ENCODE results near the gene MMRN2. TPM values are rescaled to one million over a fixed set of nuclear protein-coding genes. Genes with fewer than 3 reads are reported as not detected.

Gene MMRN2
- total and polyA plus RNA-seq, 9 donors: 11.3 to 44.6 (median 19.2) TPM

DNA sequence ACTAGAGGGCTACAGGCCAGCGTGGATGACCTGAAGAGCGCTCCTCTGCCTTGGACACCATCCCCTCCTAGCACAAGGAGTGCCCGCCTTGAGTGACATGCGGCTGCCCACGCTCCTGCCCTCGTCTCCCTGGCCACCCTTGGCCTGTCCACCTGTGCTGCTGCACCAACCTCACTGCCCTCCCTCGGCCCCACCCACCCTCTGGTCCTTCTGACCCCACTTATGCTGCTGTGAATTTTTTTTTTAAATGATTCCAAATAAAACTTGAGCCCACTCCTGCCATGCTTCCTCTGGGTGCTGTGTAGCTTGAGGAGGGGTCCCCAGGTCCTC lies 5.5 kb upstream of the MMRN2 start:
- Histone ChIP-seq H3K4me1 (ENCODE audit: insufficient read depth) (peaks cover 33% of the 10 kb centered on the region), H3K27ac (no peak overlapping the region), H3K27me3 (no peaks in the 10 kb centered on the region), H3K36me3 (no peaks in the 10 kb centered on the region), H3K9me3 (no peaks in the 10 kb centered on the region), H3K4me3 (no peak overlapping the region)
- peak in 1 of 5 donors; percentile 20 for DNase-seq
- TF ChIP-seq POLR2A (IDR thresholded peaks at IDR 0.05) (no peak), EP300 (IDR thresholded peaks at IDR 0.05) (no peak), CTCF (IDR thresholded peaks at IDR 0.05) (no peak)
- WGBS, 3 donors: 92 to 96% (median 94%) methylated on average over 7 of the region's 7 CpGs
- intact Hi-C loops (cut with DNase I): loop anchor here in 2 of 4 donors (1.0 to 10.0 kb wide), 2 partner anchors 21 to 132 kb away; partner anchors contain the start of genes GLUD1 (in 1 of the 2) and SHLD2 (in 1 of the 2)

DNA sequence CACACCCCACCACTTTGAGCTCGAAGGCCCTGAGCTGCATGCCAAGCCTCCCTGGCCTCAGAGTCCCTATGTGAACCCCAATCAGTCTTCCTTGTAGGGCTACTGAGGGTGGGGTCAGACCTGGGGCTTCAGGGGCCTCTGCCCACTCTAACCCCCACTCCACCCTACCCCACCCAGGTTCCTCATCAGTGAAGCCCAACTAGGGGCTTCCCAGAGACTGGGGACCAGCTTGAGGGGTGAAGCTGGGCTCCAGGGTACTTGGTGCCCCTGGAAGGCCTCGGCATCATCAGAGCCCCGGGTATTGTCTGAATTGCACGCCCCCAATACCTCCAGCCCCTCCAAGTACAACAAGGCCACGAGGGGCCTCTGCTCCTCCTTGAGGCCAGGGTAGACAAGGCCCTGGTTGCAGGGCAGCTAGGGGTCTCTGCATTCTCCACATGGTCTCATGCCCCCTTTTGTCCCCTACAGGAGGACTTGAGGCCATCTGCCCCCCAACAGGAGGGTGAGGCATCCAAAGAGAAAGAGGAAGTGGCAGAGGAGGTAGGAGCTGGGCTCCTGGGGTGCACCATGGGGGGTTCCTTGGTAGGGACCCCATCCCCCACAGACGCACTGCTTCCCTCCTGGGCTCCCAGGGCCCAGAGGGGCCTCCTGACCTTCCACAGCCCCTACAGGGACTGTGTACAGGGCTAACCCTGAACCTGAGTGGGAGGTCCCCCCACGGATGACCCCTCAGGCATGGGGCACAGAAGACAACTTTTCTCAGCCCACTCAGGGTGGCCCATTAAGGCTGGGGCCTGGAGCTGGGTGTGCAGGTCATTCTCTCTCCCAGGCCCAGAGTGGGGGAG lies 4.9 kb upstream of the MMRN2 start:
- Histone ChIP-seq H3K36me3 (no peaks in the 10 kb centered on the region), H3K27me3 (no peaks in the 10 kb centered on the region), H3K4me1 (ENCODE audit: insufficient read depth) (peaks cover 30% of the 10 kb centered on the region), H3K27ac (no peak overlapping the region), H3K9me3 (no peaks in the 10 kb centered on the region), H3K4me3 (no peak overlapping the region)
- no peak for TF ChIP-seq EP300 (IDR thresholded peaks at IDR 0.05)
- no peak for TF ChIP-seq POLR2A (IDR thresholded peaks at IDR 0.05)
- TF ChIP-seq CTCF (IDR thresholded peaks at IDR 0.05): no peak
- 84 to 90% (median 85%) methylated on average over 7 of the region's 7 CpGs for WGBS, 3 donors
- peak in 3 of 5 donors; percentile 7 to 21 (median 19) for DNase-seq
- intact Hi-C loops (cut with DNase I): loop anchor here in 1 of 4 donors (10.0 kb wide), 1 partner anchor 132 kb away; the partner anchor contains the start of genes GLUD1 and SHLD2

- Histone ChIP-seq H3K27ac (no peak overlapping the region), H3K4me1 (ENCODE audit: insufficient read depth) (peaks cover 25% of the 10 kb centered on the region), H3K4me3 (no peak overlapping the region), H3K9me3 (no peaks in the 10 kb centered on the region), H3K27me3 (no peaks in the 10 kb centered on the region), H3K36me3 (no peaks in the 10 kb centered on the region)
- intact Hi-C loops (cut with DNase I): loop anchor here in 1 of 4 donors (10.0 kb wide), 1 partner anchor 133 kb away; the partner anchor contains the start of genes GLUD1 and SHLD2
- 86 to 88% (median 87%) methylated on average over 12 of the region's 12 CpGs for WGBS, 3 donors
- TF ChIP-seq CTCF (IDR thresholded peaks at IDR 0.05) (no peak), EP300 (IDR thresholded peaks at IDR 0.05) (no peak), POLR2A (IDR thresholded peaks at IDR 0.05) (no peak)
- peak in 3 of 5 donors; percentile 16 to 36 (median 28) for DNase-seq
Measured at GRCh38 chr10:86961481-86962091, 4.2 kb upstream of the MMRN2 start.

DNA sequence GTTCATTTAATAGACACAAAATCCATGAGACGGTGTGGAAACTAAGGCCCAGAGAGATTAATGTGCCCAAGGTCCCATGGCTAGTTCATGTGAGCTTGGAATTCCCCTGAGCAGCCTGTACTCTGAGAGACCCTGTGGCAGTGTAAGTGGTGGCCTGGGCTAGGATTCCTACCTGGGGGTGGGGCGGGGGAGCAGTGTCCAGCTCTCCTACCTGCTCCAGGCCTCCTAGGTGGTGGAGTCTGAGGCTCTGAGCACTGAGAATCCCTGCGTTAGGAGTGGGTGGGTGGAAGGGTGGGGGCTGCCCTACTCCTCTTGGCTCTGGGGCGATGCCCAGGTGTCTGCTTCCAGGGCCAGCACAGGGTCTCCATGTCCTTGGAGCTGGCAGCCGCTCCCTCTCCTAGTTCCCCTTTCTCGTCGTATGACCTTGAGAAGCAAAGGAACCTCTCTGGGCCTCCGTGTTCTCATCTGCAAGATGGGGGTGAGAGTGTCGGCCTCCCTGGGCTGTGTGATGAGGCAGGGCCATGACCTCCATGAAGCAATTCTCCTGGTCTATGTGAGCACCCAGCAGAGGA lies 3.5 kb upstream of the MMRN2 start:
- WGBS, 3 donors: 62 to 75% (median 64%) methylated on average over 9 of the region's 9 CpGs
- intact Hi-C loops (cut with DNase I): loop anchor here in 1 of 4 donors (10.0 kb wide), 1 partner anchor 134 kb away; the partner anchor contains the start of genes GLUD1 and SHLD2
- no peaks in the 10 kb centered on the region for H3K27me3 ChIP-seq
- H3K27ac ChIP-seq: peak overlapping the region in 1 of 2 donors; percentile 89
- no peak overlapping the region for H3K4me3 ChIP-seq
- H3K9me3 ChIP-seq: no peaks in the 10 kb centered on the region
- no peaks in the 10 kb centered on the region for H3K36me3 ChIP-seq
- TF ChIP-seq POLR2A (IDR thresholded peaks at IDR 0.05) (no peak), CTCF (IDR thresholded peaks at IDR 0.05) (no peak), EP300 (IDR thresholded peaks at IDR 0.05) (no peak)
- peak in 3 of 5 donors; percentile 16 to 42 (median 30) for DNase-seq
- peaks cover 26% of the 10 kb centered on the region for H3K4me1 ChIP-seq (ENCODE audit: insufficient read depth)
